ENCODE measurements around the gene GLRA1.

Gene GLRA1

DNA sequence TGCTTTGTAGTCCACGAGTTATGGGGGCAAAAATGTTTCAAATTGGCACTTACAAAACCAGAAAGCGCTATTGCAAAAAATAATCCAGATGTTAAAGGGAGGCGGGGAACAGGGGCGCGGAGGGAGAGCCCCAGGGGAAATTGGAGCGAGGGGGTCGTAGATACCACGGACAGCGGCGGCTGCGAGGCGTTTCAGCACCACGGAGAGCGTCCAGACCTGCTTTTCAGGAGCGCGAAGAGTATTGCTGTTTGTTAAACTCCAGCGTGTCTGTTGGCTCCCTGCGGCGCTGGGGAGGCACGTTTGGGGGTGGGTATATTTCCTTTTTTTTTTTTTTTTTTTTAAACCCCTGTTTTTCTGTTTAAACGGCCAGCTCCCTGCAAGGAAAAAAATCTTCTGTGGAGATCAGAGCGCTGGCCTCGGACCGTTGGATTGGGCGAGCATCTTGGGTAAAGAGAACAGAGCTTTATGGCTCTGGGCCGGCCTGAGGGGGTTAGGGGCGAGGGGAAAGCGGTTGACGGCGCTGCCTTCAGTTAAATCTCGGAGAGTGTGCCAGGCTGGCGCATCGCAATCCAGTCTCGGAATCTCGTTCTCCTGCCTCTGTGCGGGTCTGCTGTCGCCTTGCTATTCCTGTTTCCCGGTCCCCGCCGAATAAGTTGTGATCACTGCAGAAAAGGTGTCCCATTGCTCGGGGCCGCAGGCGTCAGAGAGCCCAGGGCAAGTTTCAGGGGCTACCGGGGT is at the start of gene GLRA1:
GLRA1 (minus strand) TSS at position 288 of the 738 bp plus-strand sequence. CDS start 302 bp downstream, outside the sequence.
- DNase-seq (ENCODE audit: extremely low read depth, low read depth): peak; percentile 20
- TF ChIP-seq, protein P1, sequence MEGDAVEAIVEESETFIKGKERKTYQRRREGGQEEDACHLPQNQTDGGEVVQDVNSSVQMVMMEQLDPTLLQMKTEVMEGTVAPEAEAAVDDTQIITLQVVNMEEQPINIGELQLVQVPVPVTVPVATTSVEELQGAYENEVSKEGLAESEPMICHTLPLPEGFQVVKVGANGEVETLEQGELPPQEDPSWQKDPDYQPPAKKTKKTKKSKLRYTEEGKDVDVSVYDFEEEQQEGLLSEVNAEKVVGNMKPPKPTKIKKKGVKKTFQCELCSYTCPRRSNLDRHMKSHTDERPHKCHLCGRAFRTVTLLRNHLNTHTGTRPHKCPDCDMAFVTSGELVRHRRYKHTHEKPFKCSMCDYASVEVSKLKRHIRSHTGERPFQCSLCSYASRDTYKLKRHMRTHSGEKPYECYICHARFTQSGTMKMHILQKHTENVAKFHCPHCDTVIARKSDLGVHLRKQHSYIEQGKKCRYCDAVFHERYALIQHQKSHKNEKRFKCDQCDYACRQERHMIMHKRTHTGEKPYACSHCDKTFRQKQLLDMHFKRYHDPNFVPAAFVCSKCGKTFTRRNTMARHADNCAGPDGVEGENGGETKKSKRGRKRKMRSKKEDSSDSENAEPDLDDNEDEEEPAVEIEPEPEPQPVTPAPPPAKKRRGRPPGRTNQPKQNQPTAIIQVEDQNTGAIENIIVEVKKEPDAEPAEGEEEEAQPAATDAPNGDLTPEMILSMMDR (IDR thresholded peaks at IDR 0.05; ENCODE audit: low read depth, low read length, missing control alignments): no peak
- H3K4me3 ChIP-seq (replicated peaks; ENCODE audit: low read depth, low read length): no peak within 1 kb of the TSS

DNA sequence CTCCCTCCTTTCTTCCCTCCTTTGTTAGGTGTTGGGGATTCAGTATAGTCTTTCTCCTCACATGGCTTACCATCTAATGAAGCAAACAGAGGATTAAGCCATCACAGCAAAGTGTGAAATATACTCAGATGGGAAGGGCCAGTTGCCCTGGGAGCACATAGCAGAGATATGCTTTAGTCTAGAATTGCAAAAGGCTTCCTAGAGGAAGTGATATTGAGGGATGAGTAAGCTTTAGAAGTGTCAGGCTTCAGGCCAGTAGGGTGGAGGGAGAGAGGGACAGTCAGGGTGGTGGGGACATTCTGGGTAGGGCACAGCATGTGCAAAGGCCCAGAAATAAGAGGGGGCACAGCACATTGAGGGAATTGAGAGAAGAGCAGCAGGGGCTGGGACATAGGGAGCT is 46.2 kb upstream of the GLRA1 start:
- DNase-seq (ENCODE audit: extremely low read depth, low read depth): no peak
- TF ChIP-seq, protein P1 (IDR thresholded peaks at IDR 0.05; ENCODE audit: low read depth, low read length, missing control alignments): no peak
- H3K4me3 ChIP-seq (replicated peaks; ENCODE audit: low read depth, low read length): no peak overlapping the region

DNA sequence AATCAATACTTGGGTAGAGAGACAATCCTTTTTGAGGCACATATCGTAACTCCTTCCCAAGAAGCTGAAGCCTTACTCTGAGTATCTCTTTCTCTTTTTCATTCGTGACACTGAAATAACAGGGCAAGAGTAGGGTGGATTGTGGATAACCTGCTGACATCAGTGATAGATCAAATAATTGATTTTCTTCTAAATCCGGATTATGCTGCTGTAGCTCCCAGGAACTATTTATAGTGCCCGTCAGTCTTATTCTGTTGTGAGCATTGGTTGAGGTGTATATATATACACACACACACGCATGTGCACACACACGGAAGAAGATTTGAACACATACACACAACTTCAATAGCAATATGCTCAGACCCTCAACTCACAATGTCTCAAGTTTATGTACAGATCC is 43.2 kb upstream of the GLRA1 start:
- TF ChIP-seq, protein P1 (IDR thresholded peaks at IDR 0.05; ENCODE audit: low read depth, low read length, missing control alignments): no peak
- no peak overlapping the region for H3K4me3 ChIP-seq (replicated peaks; ENCODE audit: low read depth, low read length)
- no peak for DNase-seq (ENCODE audit: extremely low read depth, low read depth)

DNA sequence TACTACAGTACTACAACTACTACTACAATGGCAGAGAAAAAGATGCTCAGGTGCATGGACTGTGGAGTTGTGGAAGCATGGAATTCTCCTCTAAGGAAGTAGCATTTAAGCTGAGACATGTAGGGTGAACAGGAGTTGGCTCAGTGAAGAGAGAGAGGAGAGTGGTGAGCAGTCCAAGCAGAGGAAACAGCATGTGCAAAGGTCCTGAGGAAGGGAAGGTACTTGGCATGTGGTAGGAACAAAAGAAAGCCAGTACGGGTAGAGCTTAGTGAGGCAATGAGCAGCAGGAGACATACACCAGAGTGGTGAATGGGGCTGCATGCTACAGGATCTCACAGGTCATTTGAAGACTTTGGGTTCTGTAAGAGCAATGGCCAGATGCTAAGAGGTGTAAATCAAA is 41.4 kb upstream of the GLRA1 start:
- no peak for DNase-seq (ENCODE audit: extremely low read depth, low read depth)
- TF ChIP-seq, protein P1 (IDR thresholded peaks at IDR 0.05; ENCODE audit: low read depth, low read length, missing control alignments): no peak
- H3K4me3 ChIP-seq (replicated peaks; ENCODE audit: low read depth, low read length): no peak overlapping the region

DNA sequence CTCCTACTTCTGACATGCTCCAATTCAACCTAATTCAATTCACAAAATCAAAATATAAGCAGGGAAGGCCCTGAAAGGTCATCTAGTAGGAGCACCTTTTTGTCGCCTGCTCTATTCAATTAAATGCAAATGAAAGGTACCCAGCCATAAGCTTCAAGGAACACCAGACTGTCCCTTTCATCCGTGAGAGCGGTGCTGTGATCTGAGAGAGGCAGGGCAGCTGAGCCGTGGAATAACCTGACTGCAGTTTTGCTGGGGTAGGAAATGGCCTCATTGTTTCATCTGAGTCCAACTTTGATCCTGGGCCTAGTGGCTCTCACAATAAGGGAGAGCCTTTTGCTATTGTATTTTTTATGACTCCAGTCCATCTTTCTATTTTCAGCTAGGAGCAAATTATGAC is 39.8 kb upstream of the GLRA1 start:
- TF ChIP-seq, protein P1 (IDR thresholded peaks at IDR 0.05; ENCODE audit: low read depth, low read length, missing control alignments): no peak
- no peak overlapping the region for H3K4me3 ChIP-seq (replicated peaks; ENCODE audit: low read depth, low read length)
- no peak for DNase-seq (ENCODE audit: extremely low read depth, low read depth)

DNA sequence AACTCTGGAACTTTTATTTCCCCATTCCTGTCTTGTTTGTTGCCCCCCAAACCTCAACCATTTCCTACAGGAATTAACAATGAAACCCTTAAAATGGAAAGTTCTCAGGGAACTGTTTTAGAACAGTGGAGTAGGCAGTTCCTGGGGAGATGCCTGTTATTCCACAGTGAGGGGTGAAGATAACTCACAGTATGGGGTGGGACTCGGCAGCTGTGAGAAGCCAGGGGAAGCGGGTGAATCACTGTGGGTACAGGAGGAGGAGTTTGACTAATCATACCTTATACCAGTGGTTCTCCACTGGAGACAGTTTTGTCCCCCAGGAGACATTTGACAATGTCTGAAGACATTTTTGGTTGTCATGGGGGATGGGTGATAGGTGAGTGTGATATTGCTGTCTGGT is 36.9 kb upstream of the GLRA1 start:
- no peak for DNase-seq (ENCODE audit: extremely low read depth, low read depth)

More for the DNA sequence above, 36.9 kb upstream of the GLRA1 start:
- TF ChIP-seq, protein P1 (IDR thresholded peaks at IDR 0.05; ENCODE audit: low read depth, low read length, missing control alignments): no peak
- no peak overlapping the region for H3K4me3 ChIP-seq (replicated peaks; ENCODE audit: low read depth, low read length)

All from HFF-Myc (cell line).